GM21825 (cell line): ENCODE measurements around the gene CWC22.
"Not testable (repeated sequence)": the region's sequence is repeated elsewhere in the genome, so short reads cannot be mapped to it uniquely, and the experiment has no call there.

Experiments used
- ATAC-seq: cut with Tn5 transposase; IDR thresholded peaks from one replicate; pipeline ENCODE4 v1.9.1; 2021; ENCODE audit warnings: mild to moderate bottlenecking, moderate library complexity; ENCODE audit not compliant: unreplicated experiment

The CWC22 gene

GRCh38 chr2:180006781-180007579 lies at the start of gene CWC22:
TSS of gene CWC22 (minus strand) at chr2:180007297. CDS start at chr2:179993341, 13,956 bp downstream.
- peak; percentile 99 for ATAC-seq

- no peak for ATAC-seq
Measured at GRCh38 chr2:180056367-180057118, 49.4 kb upstream of the CWC22 start.

GRCh38 chr2:180054576-180054975 lies 47.5 kb upstream of the CWC22 start:
- not testable (repeated sequence) for ATAC-seq

DNA sequence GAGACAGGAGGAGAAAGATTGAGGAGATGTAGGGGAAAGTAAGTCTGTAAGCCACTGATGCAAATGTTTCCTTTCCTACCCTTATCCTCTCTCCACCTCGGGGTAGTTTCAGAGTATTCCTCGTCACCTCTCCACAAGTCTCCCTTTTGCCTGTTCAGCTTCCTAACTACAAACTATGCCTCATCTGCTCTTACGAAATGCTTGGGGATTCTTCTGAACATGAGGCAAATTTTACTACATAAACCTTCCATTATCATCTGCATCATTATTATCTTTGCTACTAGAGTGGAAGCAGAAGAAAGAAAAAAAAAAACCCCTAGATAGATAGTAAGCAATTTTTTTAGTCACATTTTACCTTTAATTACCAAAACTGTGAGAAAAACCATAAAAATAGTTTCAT lies 43.1 kb upstream of the CWC22 start:
- no peak for ATAC-seq

DNA sequence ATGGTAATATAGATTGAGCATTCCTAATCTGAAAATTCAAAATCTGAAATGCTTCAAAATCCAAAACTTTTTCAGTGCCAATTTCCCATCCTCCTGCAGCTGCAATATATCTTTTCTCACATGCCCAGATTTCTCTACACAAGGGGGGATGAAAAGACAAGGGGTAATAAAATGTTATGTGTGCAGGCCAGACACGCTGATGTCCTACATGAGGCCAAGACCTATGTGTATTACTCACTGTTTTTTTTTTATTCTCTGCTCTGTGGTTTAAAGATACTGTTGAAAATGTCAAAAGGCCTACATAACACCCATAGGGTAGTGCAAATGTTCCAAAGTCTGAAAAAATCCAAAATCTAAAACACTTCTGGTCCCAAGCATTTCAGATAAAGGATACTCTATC lies 41.2 kb upstream of the CWC22 start:
- no peak for ATAC-seq

DNA sequence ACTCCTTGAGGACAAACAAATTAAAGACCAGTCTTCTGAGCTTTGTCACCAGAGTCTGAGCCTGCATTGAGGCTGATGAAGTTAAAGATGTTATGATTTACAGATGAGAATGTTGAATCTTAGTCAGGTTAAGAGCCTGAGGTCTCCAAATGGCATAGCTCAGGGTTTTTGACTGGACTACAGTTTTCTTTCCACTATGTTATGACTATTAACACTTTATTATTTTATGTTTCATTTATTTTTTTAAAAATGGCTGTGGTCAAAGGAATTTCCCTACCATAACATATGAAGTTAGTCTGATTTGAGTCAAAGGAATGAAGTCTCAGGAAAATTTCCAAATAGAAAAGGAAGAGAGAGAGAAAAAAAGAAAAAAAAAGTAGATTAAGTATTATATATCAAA lies 39.7 kb upstream of the CWC22 start:
- ATAC-seq: no peak

DNA sequence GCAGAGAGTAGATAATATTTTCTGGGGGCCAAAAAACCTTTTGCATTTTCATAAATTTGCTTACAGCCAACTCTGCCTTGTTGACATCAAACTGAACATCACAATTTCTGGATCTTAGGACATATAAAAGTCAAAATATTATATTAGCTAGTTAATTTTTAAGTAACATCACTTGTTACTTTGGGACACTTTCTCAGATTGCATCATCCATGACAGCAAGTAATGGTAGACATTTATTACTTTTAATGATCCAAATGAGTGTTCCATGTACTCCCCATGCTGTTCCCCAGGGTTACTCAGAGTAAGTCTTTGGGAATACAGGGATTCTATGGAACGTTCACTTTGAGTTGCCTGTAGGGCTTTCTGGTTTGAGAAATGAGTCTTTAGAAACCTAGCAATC lies 39.1 kb upstream of the CWC22 start:
- no peak for ATAC-seq

GRCh38 chr2:180040146-180040925 lies 33.2 kb upstream of the CWC22 start:
- no peak for ATAC-seq

GRCh38 chr2:180038997-180039396 lies 31.9 kb upstream of the CWC22 start:
- no peak for ATAC-seq

DNA sequence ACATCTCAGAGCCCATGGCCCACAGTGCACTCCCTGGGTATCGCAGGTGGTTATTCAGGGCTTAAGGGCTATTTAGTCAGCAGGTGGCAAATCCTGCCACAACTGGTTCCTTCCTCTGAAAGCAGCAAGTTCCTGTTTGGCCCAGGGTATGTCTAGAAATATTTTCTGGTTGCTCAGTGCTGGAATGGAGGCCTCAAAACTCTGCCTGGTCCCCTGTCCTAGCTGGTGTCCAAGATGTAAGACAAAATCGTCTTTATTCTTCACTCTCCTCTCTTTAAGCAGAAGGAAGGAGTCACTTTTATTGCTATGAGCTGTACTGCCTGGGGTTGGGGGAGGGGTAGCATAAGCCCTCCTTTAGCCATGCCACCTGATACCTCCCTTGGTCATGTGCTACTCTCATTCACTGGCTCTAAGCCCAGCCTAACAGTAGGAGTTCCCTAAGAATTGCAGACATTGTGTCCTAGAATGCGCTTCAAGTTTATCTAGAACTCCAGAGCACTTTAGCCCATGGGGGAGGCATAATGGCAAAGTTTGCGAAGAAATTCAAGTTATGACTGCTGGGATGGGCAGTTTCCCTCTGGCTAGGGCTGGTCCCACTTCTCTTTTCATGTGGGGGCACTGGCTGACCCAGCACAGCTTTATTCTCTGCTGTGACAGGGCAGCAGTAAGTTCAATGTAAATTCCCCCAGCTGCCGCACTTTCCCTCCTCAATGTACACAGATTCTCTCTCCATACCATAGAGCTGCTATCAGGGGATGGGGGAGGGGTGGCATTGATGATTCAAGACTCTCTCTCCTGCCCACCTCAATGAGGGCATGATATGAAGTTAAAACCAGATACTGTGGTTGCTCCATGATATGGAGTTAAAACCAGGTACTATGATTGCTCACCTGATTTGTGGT lies 27.1 kb upstream of the CWC22 start:
- ATAC-seq: no peak

GRCh38 chr2:180029575-180029974 lies 22.5 kb upstream of the CWC22 start:
- no peak for ATAC-seq

DNA sequence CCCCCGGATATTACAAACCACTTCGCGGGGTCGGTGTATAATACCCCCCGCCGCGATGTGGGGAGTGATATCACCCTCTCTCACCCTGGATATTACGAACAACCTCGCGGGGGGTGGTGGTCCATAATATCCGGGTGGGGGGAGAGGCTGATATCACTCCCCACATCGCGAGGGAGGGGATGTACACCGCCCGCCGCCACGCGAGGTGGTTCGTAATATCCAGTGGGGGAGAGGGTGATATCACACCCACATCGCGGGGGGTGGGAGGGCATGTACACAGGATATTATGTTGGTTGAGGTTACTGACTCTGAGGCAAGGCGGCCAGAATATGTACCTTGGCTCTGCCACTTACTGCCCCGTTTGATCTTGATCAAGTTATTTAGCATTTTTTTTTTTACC lies 14.8 kb upstream of the CWC22 start:
- no peak for ATAC-seq

DNA sequence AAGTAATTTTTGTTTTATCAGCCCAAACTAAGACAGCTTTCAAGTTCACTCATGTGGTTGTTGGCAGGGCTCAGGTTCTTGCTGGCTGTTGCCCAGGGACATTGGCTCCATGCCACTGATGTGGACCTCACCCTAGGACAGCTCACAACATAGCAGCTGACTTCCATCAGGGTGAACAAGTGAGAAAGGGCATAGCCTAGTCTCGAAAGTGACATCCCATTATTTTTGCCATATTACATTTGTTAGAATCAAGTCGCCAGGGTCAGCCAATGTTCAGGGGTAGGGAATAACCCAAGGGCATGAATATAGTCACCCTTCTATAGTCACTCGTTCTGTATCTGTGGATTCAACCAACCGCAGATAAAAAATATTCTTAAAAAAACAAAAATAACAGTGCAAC lies 10.7 kb upstream of the CWC22 start:
- no peak for ATAC-seq

- ATAC-seq: no peak
Measured at GRCh38 chr2:180016937-180017336, 9.8 kb upstream of the CWC22 start.

DNA sequence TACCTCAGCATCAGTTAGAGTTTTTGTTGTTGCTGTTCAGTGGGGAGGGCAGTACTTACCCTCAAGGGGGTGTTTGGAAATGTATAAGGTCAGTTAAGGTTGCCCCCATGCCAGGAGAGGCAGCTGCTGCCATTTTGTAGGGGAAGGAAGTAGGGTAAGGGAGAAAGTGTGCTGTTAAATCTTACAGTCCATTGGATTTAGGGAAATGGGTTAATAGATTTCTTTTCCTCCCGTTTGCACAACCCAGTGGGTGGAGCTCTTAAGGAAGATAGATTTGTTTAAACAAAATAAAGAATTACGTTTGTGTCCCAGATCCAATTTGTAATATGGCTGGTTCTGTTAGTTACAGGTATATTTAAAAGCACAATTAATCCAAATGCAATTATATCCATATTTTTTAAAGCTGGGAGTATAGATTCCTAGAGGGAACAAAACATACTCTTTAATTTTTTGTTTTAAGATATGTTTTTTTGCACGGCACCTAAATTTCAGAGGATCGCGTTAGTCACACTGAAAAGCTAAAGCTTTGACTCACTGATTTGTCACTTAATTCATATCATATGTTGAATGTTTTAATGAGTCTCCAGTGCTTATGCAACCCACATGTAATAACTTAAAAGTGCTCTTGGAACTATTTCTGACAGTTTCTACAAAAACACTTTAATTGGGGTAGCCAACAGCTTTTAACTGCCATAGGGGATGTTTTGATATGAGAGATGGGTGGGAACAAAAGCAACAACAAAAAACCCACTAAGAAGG lies 9.0 kb upstream of the CWC22 start:
- ATAC-seq: no peak

GRCh38 chr2:180012523-180012922 lies 5.4 kb upstream of the CWC22 start:
- ATAC-seq: no peak

DNA sequence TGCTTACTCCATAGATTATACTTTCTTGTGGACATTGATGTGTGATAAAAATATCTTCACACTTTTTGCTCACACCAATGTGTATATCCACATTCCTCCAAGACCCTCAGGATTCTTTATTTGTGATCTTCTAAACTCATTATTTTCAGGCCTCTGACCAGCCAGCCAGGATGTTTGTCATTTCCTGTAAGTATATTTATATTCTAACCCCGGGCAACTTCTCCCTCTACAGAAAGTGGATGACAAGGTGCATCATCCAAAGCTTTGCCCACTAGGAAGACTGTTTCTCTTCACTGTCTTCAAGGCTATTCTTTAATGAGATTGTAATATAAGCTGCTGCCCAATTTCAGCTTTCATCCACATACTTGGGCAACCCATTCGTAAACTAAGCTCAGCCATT lies 3.6 kb upstream of the CWC22 start:
- no peak for ATAC-seq

- ATAC-seq: no peak
Measured at GRCh38 chr2:180006231-180006630, 866 bp downstream of the CWC22 start.

DNA sequence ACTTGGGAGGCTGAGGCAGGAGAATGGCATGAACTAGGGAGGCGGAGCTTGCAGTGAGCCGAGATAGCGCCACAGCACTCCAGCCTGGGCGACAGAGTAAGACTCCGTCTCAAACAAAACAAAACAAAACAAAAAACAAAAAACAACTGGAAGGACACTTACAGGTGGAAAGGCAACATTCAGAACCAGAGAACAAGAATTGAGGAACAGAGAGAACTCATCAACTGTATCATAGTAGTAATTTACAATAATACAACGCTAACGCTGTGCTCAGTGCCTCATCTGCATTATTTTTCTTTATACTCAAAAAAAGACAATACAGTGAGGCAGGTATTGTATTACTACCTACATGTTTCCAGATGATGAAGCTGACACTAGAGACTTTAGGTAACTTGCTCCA lies 1.6 kb downstream of the CWC22 start:
- ATAC-seq: not testable (repeated sequence)

- no peak for ATAC-seq
Measured at GRCh38 chr2:180004731-180005130, 2.4 kb downstream of the CWC22 start.
